ENCODE data around the gene SLC7A1.

- TF ChIP-seq POLR2A (IDR thresholded peaks at IDR 0.05), result no peak
- TF ChIP-seq, protein P1, sequence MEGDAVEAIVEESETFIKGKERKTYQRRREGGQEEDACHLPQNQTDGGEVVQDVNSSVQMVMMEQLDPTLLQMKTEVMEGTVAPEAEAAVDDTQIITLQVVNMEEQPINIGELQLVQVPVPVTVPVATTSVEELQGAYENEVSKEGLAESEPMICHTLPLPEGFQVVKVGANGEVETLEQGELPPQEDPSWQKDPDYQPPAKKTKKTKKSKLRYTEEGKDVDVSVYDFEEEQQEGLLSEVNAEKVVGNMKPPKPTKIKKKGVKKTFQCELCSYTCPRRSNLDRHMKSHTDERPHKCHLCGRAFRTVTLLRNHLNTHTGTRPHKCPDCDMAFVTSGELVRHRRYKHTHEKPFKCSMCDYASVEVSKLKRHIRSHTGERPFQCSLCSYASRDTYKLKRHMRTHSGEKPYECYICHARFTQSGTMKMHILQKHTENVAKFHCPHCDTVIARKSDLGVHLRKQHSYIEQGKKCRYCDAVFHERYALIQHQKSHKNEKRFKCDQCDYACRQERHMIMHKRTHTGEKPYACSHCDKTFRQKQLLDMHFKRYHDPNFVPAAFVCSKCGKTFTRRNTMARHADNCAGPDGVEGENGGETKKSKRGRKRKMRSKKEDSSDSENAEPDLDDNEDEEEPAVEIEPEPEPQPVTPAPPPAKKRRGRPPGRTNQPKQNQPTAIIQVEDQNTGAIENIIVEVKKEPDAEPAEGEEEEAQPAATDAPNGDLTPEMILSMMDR (IDR thresholded peaks at IDR 0.05), result no peak
Measured at GRCh38 chr13:29522044-29522685, 73.3 kb downstream of the SLC7A1 start.
